Measurements from ENCODE around the gene KRTAP10-7. TPM values are rescaled to one million over a fixed set of nuclear protein-coding genes. Genes with fewer than 3 reads are reported as not detected.
"Not testable (repeated sequence)": the region's sequence is repeated elsewhere in the genome, so short reads cannot be mapped to it uniquely, and the experiment has no call there.

KRTAP10-7 gene
- total RNA-seq, 4 donors from 2014 or later, result not detected

- intact Hi-C loops (cut with DNase I; ENCODE audit: low total_unique reads), result no loop called here
- H3K36me3 ChIP-seq, result no peaks in the 10 kb centered on the region
- H3K4me1 ChIP-seq, result no peaks in the 10 kb centered on the region
- no peak overlapping the region for H3K27ac ChIP-seq
- DNase-seq, result no peak
- H3K4me3 ChIP-seq, result no peak overlapping the region
- no peaks in the 10 kb centered on the region for H3K27me3 ChIP-seq
- no peak for TF ChIP-seq POLR2A (IDR thresholded peaks at IDR 0.05)
- H3K9me3 ChIP-seq, result no peaks in the 10 kb centered on the region
Measured at GRCh38 chr21:44572959-44573583, 27.3 kb upstream of the KRTAP10-7 start.

GRCh38 chr21:44573630-44574456 is 26.6 kb upstream of the KRTAP10-7 start, which contains the start of gene KRTAP10-4:
KRTAP10-4 (plus strand) TSS chr21:44573729; CDS start chr21:44573759, 30 bp downstream.
- intact Hi-C loops (cut with DNase I; ENCODE audit: low total_unique reads); H3K4me1 ChIP-seq; H3K4me3 ChIP-seq; H3K36me3 ChIP-seq; H3K27ac ChIP-seq; H3K27me3 ChIP-seq; H3K9me3 ChIP-seq; DNase-seq: not testable (repeated sequence)

- no peak overlapping the region for H3K27ac ChIP-seq
- no peak overlapping the region for H3K4me3 ChIP-seq
- H3K27me3 ChIP-seq, result no peaks in the 10 kb centered on the region
- no peaks in the 10 kb centered on the region for H3K4me1 ChIP-seq
- no peaks in the 10 kb centered on the region for H3K9me3 ChIP-seq
- no peak for DNase-seq
- intact Hi-C loops (cut with DNase I; ENCODE audit: low total_unique reads), result no loop called here
- TF ChIP-seq CTCF (IDR thresholded peaks at IDR 0.05) (no peak), POLR2A (IDR thresholded peaks at IDR 0.05) (no peak)
- no peaks in the 10 kb centered on the region for H3K36me3 ChIP-seq
Measured at GRCh38 chr21:44574457-44575306, 25.7 kb upstream of the KRTAP10-7 start.

GRCh38 chr21:44575307-44576024 is 24.9 kb upstream of the KRTAP10-7 start:
- no peaks in the 10 kb centered on the region for H3K4me1 ChIP-seq
- DNase-seq, result no peak
- H3K27me3 ChIP-seq, result no peaks in the 10 kb centered on the region
- H3K4me3 ChIP-seq, result no peak overlapping the region
- no peaks in the 10 kb centered on the region for H3K9me3 ChIP-seq
- TF ChIP-seq POLR2A (IDR thresholded peaks at IDR 0.05), result no peak
- H3K36me3 ChIP-seq, result no peaks in the 10 kb centered on the region
- H3K27ac ChIP-seq, result no peak overlapping the region
- intact Hi-C loops (cut with DNase I; ENCODE audit: low total_unique reads), result no loop called here

- Histone ChIP-seq H3K4me3 (no peak overlapping the region), H3K9me3 (no peaks in the 10 kb centered on the region), H3K36me3 (no peaks in the 10 kb centered on the region), H3K27me3 (no peaks in the 10 kb centered on the region), H3K4me1 (no peaks in the 10 kb centered on the region), H3K27ac (no peak overlapping the region)
- no peak for DNase-seq
- intact Hi-C loops (cut with DNase I; ENCODE audit: low total_unique reads), result no loop called here
- no peak for TF ChIP-seq POLR2A (IDR thresholded peaks at IDR 0.05)
- TF ChIP-seq CTCF (IDR thresholded peaks at IDR 0.05), result no peak
Measured at GRCh38 chr21:44576025-44576420, 24.4 kb upstream of the KRTAP10-7 start.

GRCh38 chr21:44578371-44579055 is 21.9 kb upstream of the KRTAP10-7 start:
- no peak for DNase-seq
- H3K4me1 ChIP-seq, result no peaks in the 10 kb centered on the region
- no peaks in the 10 kb centered on the region for H3K36me3 ChIP-seq
- intact Hi-C loops (cut with DNase I; ENCODE audit: low total_unique reads), result no loop called here
- no peak for TF ChIP-seq CTCF (IDR thresholded peaks at IDR 0.05)
- TF ChIP-seq POLR2A (IDR thresholded peaks at IDR 0.05), result no peak
- no peaks in the 10 kb centered on the region for H3K27me3 ChIP-seq
- no peak overlapping the region for H3K4me3 ChIP-seq
- no peaks in the 10 kb centered on the region for H3K9me3 ChIP-seq
- H3K27ac ChIP-seq, result no peak overlapping the region

Measured in uterus (tissue), 4 donors.